DOHH2 (cell line): ENCODE measurements around the gene NT5C1A.

Experiments
- H3F3A ChIP-seq: fragments of 200-600 bp; sonication (generic), shearing (Covaris generic); 2 replicates; pipeline ENCODE4 v1.6.0; 2016; ENCODE audit warnings: antibody characterized with exemption, mild to moderate bottlenecking; ENCODE audit not compliant: control insufficient read depth, insufficient read depth
- H3K27ac ChIP-seq: fragments of 200-600 bp; sonication (generic); 2 replicates; pipeline ENCODE4 v1.5.1; 2014; ENCODE audit warnings: low read depth, mild to moderate bottlenecking, low read length, moderate library complexity
- H3K27me3 ChIP-seq: fragments of 200-600 bp; sonication (generic); 2 replicates; pipeline ENCODE4 v1.6.1; 2014; ENCODE audit warnings: mild to moderate bottlenecking, low read length, mixed read lengths; ENCODE audit not compliant: control insufficient read depth
- H3K36me3 ChIP-seq: fragments of 200-600 bp; sonication (generic); 2 replicates; pipeline ENCODE4 v1.6.1; 2014; ENCODE audit warnings: mild to moderate bottlenecking, low read length, moderate library complexity, mixed read lengths; ENCODE audit not compliant: control insufficient read depth
- H3K4me1 ChIP-seq: fragments of 200-600 bp; sonication (generic); 2 replicates; pipeline ENCODE4 v1.6.1; 2014; ENCODE audit warnings: mild to moderate bottlenecking, low read length, mixed read lengths; ENCODE audit not compliant: control insufficient read depth
- H3K4me2 ChIP-seq: fragments of 200-600 bp; sonication (generic); 2 replicates; pipeline ENCODE4 v1.6.0; 2014; ENCODE audit warnings: mild to moderate bottlenecking, low read length, moderate library complexity
- H3K4me3 ChIP-seq: fragments of 200-600 bp; sonication (generic); 2 replicates; pipeline ENCODE4 v1.5.1; 2014; ENCODE audit warnings: mild to moderate bottlenecking, low read length, mixed read lengths
- H3K79me2 ChIP-seq: fragments of 200-600 bp; sonication (generic); 2 replicates; pipeline ENCODE4 v1.6.1; 2014; ENCODE audit warnings: mild to moderate bottlenecking, low read length, mixed read lengths; ENCODE audit not compliant: control insufficient read depth
- H3K9me2 ChIP-seq: fragments of 200-600 bp; sonication (generic); replicated peaks from 2 replicates; pipeline ENCODE4 v1.6.1; 2014; ENCODE audit warnings: mild to moderate bottlenecking, low read length, mixed read lengths; ENCODE audit not compliant: control insufficient read depth
- H3K9me3 ChIP-seq: fragments of 200-600 bp; sonication (generic); 2 replicates; pipeline ENCODE4 v1.6.1; 2014; ENCODE audit warnings: antibody characterized with exemption, low read length, mixed read lengths; ENCODE audit not compliant: control insufficient read depth, insufficient read depth
- H4K20me1 ChIP-seq: fragments of 200-600 bp; sonication (generic); 2 replicates; pipeline ENCODE4 v1.6.0; 2014; ENCODE audit warnings: low read depth, mild to moderate bottlenecking, antibody characterized with exemption, low read length, moderate library complexity; ENCODE audit not compliant: control insufficient read depth, insufficient read depth
- EZH2phosphoT487 ChIP-seq: fragments of 200-600 bp; sonication (generic); IDR thresholded peaks from 2 replicates; pipeline ENCODE4 v1.6.1; 2017; ENCODE audit warnings: borderline replicate concordance, mild to moderate bottlenecking, antibody characterized with exemption, low read length, moderate library complexity, mixed read lengths
- TF ChIP-seq, protein P1 (sequence below): fragments of 200-600 bp; sonication (generic); IDR thresholded peaks from one replicate; pipeline ENCODE4 v1.5.1; 2014; ENCODE audit warnings: antibody characterized with exemption, mild to moderate bottlenecking, low read depth, low read length; ENCODE audit not compliant: poor library complexity, severe bottlenecking

The NT5C1A gene

GRCh38 chr1:39632682-39633417 is 39.1 kb downstream of the NT5C1A start:
- no peaks in the 10 kb centered on the region for H4K20me1 ChIP-seq
- H3K27me3 ChIP-seq, result peaks cover 14% of the 10 kb centered on the region
- no peak overlapping the region for H3K4me2 ChIP-seq
- H3K4me3 ChIP-seq, result no peak overlapping the region
- no peaks in the 10 kb centered on the region for H3F3A ChIP-seq
- no peaks in the 10 kb centered on the region for H3K9me3 ChIP-seq
- no peaks in the 10 kb centered on the region for H3K4me1 ChIP-seq
- H3K27ac ChIP-seq, result no peak overlapping the region
- no peak for TF ChIP-seq EZH2phosphoT487
- TF ChIP-seq, protein P1, sequence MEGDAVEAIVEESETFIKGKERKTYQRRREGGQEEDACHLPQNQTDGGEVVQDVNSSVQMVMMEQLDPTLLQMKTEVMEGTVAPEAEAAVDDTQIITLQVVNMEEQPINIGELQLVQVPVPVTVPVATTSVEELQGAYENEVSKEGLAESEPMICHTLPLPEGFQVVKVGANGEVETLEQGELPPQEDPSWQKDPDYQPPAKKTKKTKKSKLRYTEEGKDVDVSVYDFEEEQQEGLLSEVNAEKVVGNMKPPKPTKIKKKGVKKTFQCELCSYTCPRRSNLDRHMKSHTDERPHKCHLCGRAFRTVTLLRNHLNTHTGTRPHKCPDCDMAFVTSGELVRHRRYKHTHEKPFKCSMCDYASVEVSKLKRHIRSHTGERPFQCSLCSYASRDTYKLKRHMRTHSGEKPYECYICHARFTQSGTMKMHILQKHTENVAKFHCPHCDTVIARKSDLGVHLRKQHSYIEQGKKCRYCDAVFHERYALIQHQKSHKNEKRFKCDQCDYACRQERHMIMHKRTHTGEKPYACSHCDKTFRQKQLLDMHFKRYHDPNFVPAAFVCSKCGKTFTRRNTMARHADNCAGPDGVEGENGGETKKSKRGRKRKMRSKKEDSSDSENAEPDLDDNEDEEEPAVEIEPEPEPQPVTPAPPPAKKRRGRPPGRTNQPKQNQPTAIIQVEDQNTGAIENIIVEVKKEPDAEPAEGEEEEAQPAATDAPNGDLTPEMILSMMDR, result no peak
- H3K36me3 ChIP-seq, result no peaks in the 10 kb centered on the region
- H3K79me2 ChIP-seq, result no peaks in the 10 kb centered on the region
- H3K9me2 ChIP-seq, result no peaks in the 10 kb centered on the region

DNA sequence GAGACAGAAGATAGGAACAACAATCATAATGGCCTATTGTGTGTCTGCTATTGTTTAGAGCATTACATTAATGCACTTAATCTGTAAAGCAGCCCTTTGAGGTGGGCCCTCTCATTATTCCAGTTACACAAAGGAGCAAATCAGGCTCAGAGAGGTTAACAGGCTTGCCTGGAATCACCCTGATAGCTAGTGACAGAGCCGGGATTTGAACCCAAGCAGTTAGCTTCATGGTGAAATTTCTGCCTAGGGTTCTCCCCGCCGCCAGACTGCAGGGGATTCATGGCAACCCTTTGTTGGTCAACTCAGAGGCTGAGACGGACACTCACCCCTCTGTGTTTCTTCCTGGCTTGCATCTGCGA is 39.6 kb downstream of the NT5C1A start:
- no peaks in the 10 kb centered on the region for H3F3A ChIP-seq
- H3K4me1 ChIP-seq, result no peaks in the 10 kb centered on the region
- no peaks in the 10 kb centered on the region for H3K9me3 ChIP-seq
- TF ChIP-seq, protein P1, result no peak
- TF ChIP-seq EZH2phosphoT487, result no peak
- no peaks in the 10 kb centered on the region for H3K36me3 ChIP-seq
- H3K4me3 ChIP-seq, result no peak overlapping the region
- H3K9me2 ChIP-seq, result no peaks in the 10 kb centered on the region
- H3K79me2 ChIP-seq, result no peaks in the 10 kb centered on the region
- no peak overlapping the region for H3K27ac ChIP-seq
- no peaks in the 10 kb centered on the region for H4K20me1 ChIP-seq
- peaks cover 14% of the 10 kb centered on the region for H3K27me3 ChIP-seq
- H3K4me2 ChIP-seq, result no peak overlapping the region

DNA sequence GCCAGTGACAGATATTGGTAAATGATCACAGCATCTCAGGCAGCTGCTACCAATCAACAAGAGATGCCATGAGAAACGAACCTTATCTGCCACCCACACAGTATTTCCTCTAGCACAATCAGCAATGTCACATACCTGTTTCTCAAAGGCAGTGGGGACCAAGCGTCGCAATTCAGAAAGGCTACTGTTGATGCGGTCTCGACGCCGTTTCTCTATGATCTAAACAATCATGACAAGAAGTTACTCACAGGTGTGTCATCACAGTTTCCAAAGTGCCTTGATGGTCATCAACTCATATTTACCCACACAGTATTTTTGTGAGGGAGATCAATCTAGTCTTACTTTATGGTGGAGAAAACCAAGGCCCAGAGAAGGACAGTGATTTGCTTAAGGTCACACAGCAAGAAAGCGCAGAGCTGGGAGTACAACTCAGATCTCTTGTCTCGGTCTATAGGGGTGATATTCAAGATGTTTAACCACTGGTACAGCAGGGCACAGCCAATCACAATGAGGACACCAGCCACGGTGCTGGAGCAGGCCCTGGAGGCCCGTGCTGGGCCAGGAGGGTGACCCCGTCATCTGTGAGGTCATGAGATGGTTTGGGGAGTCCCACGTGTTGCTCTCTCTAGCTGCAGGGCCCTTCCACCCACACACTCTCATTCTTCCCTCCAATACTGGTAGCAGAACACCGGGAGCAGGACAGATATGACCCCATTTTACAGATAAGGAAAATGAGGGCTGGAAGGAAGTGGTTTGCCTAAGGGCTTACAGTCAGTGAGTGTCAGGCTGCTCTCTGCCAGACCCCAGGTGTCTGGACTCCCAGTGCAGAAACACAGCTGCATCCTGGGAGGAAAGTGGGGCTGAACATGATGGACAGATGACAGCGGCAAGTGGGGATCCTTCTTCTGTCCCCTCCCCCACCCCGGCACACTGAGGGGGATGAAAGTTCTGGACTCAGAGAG is 40.3 kb downstream of the NT5C1A start:
- no peaks in the 10 kb centered on the region for H3K79me2 ChIP-seq
- H3K9me3 ChIP-seq, result no peaks in the 10 kb centered on the region
- H3K27ac ChIP-seq, result no peak overlapping the region
- H3K4me3 ChIP-seq, result no peak overlapping the region
- H3K4me2 ChIP-seq, result no peak overlapping the region
- TF ChIP-seq EZH2phosphoT487, result no peak
- TF ChIP-seq, protein P1, result no peak
- no peaks in the 10 kb centered on the region for H3K36me3 ChIP-seq
- H3K27me3 ChIP-seq, result peaks cover 8% of the 10 kb centered on the region
- H3K9me2 ChIP-seq, result no peaks in the 10 kb centered on the region
- no peaks in the 10 kb centered on the region for H3K4me1 ChIP-seq
- H4K20me1 ChIP-seq, result no peaks in the 10 kb centered on the region
- H3F3A ChIP-seq, result no peaks in the 10 kb centered on the region
